Left hindlimb (tissue), 1 donor: ENCODE results near the gene PIK3R3.

Source experiments
- DNase-seq: peaks from one replicate; pipeline ENCODE4 v3.0.0-alpha.2; 2018

PIK3R3 gene

DNA sequence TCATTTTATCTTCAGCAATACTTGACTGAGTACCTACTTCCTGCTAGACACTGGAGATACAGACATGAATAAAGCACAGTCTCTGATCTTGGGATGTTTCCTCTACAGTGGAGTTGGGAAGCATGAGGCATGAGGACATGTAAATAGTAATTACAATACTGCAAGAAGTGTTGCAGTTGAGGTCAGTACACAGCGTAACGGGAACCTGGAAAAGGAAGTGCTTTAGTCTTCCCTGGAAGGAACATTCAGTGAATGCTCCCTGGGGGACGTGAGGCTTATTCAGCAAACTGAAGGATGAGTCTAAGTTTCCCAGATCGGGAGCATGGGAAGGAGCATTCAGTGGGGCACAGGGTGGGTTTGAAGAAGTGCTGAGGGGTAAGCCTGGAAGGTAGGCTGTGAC lies 112.4 kb downstream of the PIK3R3 start:
- no peak for DNase-seq

DNA sequence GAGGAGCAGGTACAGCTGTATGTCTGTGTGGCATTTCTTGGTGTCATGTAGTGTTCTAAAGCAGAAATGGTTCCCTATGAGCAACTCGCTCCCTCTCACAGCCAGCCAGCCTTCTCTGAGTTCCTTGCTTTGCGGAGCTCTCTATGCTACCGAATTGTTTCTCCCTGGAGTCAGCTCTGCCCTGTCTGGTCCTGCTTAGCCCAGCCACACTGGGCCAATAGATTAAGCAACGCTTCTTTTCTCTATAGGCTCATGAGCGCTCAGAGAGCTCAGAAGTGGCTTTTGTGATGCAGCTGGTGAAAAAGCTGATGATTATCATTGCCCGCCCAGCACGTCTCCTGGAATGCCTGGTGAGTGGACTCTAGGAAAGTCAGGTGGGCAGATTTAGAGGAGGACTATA lies 113.1 kb downstream of the PIK3R3 start:
- DNase-seq, result no peak

DNA sequence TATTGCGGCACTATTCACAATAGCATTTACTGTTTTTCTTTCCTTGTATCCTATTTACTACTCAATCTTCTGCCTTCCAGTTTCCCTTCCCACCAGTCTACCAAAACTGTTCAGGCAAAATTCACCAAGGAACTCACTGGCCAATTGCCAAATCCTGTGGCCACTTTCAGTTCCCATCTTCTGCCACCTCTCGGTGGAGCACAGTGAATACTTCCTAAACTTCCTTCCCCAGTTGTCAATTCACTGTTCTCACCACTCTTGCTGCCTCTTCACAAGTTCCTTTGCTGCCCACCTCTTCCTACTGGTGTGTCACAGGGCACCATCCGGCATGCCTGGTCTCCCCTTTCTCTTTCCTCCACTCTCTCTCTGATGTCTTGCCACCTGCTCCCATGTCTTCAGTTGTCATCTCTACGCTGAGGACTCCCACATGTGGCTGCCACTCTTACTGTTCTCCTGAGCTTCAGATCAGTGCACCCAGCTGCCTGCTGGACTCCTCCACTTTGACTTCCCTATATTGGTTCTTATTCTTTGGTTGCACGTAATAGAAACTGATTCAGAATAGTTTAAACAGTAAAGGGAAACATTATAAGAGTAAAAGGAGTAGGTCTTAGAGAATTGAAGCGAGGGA lies 114.4 kb downstream of the PIK3R3 start:
- no peak for DNase-seq

DNA sequence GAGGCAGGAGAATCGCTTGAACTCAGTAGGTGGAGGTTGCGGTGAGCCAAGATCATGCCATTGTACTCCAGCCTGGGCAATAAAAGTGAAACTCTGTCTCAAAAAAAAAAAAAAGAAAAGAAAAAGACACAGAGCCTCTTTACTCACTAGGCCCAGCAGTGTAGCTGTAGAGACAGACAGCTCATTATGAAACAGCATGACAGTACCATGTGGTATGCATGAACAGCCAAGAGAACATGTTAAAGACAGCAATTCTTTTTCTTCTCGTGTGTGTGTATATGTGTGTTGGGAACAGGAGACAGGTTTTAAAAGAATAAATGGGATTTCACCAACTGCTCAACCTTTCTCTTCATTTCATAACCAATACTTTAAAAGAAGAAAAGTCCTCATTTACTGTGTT lies 118.8 kb downstream of the PIK3R3 start:
- no peak for DNase-seq

DNA sequence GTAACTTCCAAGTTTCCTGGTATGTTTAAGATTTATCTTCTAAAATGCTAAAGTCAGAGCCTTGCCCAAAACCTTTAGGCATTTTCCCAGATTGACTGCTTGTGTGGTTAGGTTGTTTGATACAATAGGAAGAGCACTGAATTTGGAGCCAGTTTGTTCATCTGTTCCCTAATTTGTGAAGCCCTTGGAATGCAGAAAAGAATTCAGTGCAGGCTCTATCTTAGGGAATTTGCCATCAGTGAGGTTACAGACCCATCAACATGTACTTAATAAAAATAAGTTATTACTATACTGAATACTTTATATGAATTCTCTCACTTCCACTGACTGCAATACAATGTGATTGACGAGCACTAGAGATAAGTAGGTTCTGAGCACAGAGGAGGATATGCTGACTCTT lies 120.2 kb downstream of the PIK3R3 start:
- DNase-seq, result no peak

DNA sequence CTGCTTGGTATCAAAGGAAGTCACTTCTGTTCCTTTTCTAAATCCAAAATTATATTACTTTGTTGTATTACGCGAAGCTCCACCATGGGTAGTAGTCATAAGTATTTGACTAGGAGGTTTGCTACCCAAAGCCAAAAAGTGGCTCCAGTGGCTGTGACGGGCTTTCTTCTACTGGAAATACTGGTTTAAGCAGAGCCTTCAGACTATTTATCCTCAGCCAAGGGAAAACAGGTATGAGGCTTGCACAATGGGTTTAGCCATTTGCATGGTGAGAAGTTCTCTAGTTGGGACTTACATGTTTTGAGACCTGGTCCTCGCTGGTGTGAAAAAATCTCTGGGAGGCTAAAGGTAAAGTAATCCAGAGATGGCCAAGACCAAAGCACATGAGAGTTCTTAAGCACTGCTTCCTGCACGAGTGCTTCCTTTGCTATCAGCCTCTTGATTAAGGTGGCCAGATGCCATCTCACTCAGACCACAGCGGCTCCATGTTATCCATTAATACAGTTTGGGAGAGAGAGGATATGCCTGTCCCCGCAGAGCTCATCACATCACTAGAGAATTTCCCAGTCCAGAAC lies 121.2 kb downstream of the PIK3R3 start:
- DNase-seq, result no peak

DNA sequence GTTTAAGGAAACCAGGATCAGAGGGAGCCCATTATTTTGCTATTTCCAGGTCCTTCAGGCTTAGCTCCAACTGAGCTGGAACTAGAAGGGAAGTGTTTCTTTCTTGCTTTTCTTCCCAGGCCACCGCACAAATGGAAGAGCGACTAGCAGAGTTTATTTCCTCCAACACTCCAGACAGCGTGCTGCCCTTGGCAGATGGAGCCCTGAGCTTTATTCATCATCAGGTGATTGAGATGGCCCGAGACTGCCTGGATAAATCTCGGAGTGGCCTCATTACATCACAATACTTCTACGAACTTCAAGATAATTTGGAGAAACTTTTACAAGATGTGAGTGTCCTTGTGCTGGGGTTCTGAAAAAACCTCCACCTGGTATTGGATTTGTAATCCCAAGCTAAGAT lies 121.8 kb downstream of the PIK3R3 start:
- no peak for DNase-seq

DNA sequence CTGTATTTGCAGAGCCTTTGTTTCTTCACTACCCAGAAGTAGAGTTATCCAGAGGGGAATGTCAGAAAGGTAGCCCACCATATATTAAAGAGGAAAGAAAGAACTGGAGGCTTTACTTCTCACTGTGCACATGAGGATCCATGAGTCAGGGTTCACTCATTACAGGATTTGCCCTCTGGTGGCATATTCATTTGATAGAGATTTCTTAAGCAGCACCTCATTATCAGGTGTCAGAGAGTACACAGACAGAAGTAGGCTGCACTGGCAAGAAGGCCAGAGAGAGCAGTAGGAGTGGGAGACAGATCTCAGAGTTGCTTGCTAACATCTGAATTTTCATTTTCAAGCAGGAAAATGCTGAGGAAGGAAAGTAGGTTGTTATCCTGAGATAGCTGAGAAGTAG lies 123.8 kb downstream of the PIK3R3 start:
- no peak for DNase-seq

DNA sequence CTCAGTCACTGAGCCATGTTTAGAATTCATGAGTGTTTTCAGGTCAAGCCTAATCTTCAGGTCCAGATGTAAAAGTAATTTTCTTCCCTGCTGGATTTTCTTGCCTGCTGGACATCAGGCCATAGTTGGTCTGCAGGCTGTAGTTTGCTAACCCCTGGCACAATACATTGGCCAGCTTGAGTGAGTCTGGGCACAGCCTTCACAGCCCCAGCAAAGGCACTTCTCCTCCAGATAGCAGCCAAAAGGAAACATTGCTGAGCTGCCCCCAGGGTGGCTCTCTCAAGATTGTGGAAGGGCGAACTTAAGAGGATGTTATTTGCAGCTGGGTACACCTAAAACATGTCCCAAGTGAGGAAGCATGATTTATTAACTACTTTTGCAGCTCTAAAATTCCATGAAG lies 126.8 kb downstream of the PIK3R3 start:
- DNase-seq, result no peak

DNA sequence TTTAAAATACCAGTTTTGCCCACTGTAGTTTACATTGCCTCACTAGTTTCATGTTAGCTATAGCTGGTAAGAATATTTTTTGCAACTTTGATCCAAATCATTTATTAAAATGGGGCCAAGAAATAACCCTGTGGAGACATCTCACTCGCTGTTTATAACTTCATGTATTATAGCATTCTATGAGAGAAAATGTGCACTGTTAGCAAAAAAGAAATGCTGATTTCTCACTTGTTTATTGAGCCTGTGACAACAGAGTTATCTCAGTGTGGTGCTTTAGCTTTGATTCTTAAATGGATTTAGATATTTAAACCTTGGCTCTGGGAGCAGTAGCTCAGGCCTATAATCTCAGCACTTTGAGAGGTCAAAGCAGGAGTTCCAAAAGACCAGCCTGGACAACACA lies 127.9 kb downstream of the PIK3R3 start:
- DNase-seq, result no peak

DNA sequence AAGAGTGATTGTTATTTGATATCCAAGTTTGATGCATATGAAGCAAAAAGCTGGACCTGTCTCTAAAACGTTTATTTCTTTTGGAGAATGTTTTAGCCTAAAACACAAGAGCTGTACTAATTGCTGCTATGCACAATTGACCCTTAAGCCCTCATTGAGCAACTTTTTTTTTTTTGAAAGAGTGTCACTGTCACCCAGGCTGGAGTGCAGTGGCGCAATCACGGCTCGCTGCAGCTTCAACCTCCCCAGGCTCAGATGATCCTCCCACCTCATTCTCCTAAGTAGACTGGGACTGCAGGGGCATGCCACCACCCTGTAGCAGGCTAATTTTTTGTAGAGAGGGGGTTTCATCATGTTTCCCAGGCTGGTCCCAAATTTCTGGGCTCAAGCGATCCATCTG lies 129.1 kb downstream of the PIK3R3 start:
- no peak for DNase-seq

DNA sequence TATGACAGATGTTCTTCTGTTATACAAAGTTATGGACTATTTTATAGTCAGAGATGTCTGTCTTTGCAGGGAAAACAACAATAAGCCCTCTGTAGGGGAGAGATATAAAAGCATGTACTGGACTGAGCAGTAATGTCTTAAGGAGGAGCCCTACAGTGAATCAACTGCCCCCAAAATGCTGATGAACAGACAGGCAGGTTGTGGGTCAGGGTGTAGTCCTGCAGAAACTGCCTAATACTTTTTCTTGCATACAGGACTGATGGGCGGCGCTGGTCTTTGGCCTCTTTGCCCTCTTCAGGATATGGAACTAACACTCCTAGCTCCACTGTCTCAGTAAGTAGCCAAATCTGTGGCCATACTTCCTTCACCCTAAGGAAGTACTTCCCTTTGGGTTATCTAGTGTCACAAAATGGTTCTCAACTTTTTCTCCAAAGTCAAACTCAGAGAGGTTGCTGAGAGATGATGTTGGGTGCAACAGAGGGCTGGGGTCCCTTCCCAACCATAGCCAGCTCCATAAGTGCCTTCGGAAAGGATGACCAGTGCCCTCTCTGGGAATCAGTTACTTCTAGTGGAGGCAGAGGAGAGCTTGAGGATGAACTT lies 129.8 kb downstream of the PIK3R3 start:
- DNase-seq, result no peak

DNA sequence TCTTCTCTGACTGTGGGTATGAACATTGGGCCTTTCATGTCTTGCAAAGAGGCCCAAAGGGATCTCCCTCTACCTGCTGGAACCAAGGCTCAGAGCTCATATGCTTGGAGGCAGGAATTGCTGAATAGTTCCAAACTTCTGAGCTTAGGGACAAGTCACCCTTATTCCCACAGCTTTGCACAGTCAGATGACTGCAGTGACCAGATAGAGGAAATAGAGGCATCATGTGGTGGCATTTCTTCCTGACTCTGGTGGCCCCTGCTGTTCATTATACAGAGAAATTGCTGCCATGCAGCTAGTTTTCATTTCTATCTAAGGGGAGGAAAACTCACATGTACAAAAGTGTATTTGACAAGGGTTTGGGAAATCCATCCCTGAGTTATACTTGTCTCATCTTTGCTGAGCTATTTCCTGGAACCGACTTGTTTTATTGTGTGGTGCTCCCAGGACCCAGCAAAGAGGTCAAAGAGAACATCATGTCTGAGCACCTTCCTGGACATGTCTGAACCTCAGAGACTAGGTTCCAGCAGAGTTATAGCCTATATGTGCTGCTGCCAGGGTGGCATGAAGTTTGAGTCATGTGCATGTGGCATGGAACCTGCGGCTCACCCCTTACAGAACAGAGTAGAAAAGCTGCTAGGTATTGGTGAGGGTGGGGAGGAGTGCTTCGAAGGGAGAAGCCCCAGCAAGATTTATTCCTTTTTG lies 131.2 kb downstream of the PIK3R3 start:
- DNase-seq, result no peak

DNA sequence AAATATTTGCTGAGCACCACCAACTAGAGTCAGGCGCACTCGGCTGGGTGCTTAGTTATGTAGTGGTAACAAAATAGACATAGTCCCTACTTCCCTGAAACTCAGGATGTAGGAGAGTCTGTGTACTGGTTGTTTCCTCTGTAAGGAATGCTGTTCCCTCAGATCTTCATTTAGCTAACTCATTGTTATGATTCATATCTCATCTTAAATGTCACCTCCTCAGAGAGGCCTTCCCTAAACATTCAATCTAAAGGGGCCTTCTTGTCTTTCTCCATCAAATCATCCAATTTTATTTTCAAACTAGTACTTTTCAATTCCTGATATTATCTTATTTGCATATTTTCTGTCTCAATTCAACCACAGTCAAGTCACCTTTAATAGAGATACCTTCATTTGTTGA lies 132.9 kb downstream of the PIK3R3 start:
- no peak for DNase-seq

DNA sequence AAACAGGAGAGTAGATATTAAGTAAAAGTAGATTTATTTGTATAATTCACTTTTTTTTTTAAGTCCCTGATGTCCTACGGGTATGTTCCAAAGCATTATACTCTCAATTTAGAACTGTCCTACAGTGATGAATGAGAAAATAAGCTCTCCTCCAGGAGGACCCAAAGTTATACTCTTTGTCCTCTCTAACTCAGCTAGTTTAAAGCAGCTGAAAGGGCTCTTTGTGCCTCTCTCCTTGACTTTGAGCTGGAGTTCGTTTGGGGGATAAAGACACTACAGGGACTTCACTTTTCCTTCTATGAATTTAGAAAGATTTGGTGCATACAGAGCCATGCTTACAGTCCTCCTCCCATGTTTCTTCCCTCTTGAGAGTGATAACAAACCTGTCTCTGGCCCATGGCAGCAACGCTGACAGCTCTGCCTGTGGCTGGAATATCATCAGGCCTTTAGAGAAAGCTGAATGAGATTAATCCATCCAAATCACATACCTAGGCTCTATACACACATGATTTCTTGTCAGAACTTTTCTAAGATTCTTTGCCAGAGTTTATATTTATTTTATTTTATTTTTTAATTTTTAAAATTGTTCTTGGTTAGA lies 134.3 kb downstream of the PIK3R3 start:
- no peak for DNase-seq

DNA sequence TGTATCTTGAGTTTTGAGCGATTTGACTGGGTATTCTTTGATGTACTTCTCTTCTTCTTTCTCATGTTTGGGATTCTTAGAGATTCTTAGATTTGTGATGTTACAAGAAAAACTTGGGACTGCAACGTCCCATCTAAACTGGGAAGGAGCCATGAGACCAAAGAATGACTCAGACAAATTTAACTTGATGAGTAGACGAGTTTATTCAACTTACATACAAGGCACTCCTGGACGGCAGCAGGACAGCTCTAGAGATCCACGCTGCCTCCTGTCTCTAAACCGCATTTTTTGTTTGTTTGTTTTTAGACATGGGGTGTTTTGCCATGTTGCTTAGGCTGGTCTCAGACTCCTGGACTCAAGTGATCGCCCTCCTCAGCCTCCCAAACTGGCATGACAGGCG lies 137.1 kb downstream of the PIK3R3 start:
- no peak for DNase-seq

DNA sequence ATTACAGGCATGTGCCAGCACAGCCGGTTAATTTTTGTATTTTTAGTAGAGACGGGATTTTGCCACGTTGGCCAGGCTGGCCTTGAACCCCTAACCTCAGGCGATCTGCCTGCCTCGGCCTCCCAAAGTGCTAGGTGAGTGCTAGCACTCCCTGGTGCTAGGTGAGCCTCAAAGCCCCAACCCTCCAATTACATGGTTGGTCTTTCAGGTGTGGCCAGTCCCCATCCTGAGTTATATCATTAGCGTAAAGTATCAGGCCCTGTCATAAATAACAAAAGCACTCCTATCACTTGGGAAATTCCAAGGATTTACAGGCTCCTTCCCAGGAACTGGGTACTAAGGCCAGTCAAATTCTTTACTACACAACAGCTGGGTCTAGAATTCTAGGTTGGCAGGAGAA lies 138.0 kb downstream of the PIK3R3 start:
- DNase-seq, result no peak
